ENCODE results near the gene ATP2A3. TPM values are rescaled to one million over a fixed set of nuclear protein-coding genes. Genes with fewer than 3 reads are reported as not detected.

Gene ATP2A3
- total and polyA plus RNA-seq, 2 donors (not counting 3 experiments of a cell fraction or from before 2014, with no cell fraction given) = 0.37 to 0.55 TPM

- H3K27me3 ChIP-seq (ENCODE audit: control insufficient read depth in 2 of 2, insufficient read depth in 2 of 2, low read length in 2 of 2) = no peaks in the 10 kb centered on the region
- CTCF ChIA-PET = interaction anchor here (1.2 kb wide), 1 partner anchor 27 kb away, joined by 3 read pairs; no protein-coding TSS in a partner anchor
- H3K27ac ChIP-seq (ENCODE audit: insufficient read depth, low read depth, low read length) = no peak overlapping the region
- H3K4me1 ChIP-seq (ENCODE audit: control insufficient read depth, extremely low read depth, insufficient read depth, low read length) = no peaks in the 10 kb centered on the region
- H3K9me3 ChIP-seq (replicated peaks; ENCODE audit: control insufficient read depth, insufficient read depth, low read length) = no peaks in the 10 kb centered on the region
- BruUV-seq (replicated peaks) = no TSS peak
- dilution Hi-C loops (cut with MboI; ENCODE audit: extremely low pct_ligation_motif_present, low sequenced_read_pairs) (no loop called here), intact Hi-C loops (cut with micrococcal nuclease) (loop anchor here (1.0 kb wide), 1 partner anchor 10 kb away; no protein-coding TSS in a partner anchor)
- POLR2A ChIA-PET = interaction anchor here (0.6 kb wide), 1 partner anchor 26 kb away, joined by 7 read pairs; no protein-coding TSS in a partner anchor
- H3K4me2 ChIP-seq (ENCODE audit: insufficient read depth, low read length) = no peak overlapping the region
- no peak overlapping the region for H2AFZ ChIP-seq (ENCODE audit: low read depth, low read length)
- no peaks in the 10 kb centered on the region for H3K79me2 ChIP-seq (ENCODE audit: control insufficient read depth, insufficient read depth, low read length)
- no peaks in the 10 kb centered on the region for H4K20me1 ChIP-seq (replicated peaks; ENCODE audit: control insufficient read depth, extremely low read depth, insufficient read depth, low read length)
- H3K4me3 ChIP-seq (replicated peaks in 1 of 3; ENCODE audit: insufficient read depth in 1 of 3, low read depth in 1 of 3, low read length in 3 of 3) = no peak overlapping the region
- FAIRE-seq (no peak), DNase-seq (ENCODE audit: low read depth, low spot score) (no peak)
- H3K36me3 ChIP-seq (ENCODE audit: control insufficient read depth in 2 of 2, extremely low read depth in 1 of 2, insufficient read depth in 2 of 2, low read length in 2 of 2) = no peaks in the 10 kb centered on the region
- no peaks in the 10 kb centered on the region for H3K9me1 ChIP-seq (replicated peaks; ENCODE audit: control insufficient read depth, extremely low read depth, insufficient read depth, low read length)
- H3K9ac ChIP-seq (replicated peaks; ENCODE audit: extremely low read depth, insufficient read depth, low read length) = no peak overlapping the region
- no peak for TF ChIP-seq CTCF (IDR thresholded peaks at IDR 0.05; ENCODE audit: extremely low read depth in 1 of 2, insufficient read depth in 1 of 2, low read depth in 1 of 2, low read length in 2 of 2)
- TF ChIP-seq JUN (IDR thresholded peaks at IDR 0.05; ENCODE audit: borderline replicate concordance, insufficient read depth, insufficient read length, low read depth) = no peak
- no peak for TF ChIP-seq GATA2 (IDR thresholded peaks at IDR 0.05; ENCODE audit: insufficient read depth, insufficient read length, low read depth, low read length)
- no peak for TF ChIP-seq FOS (IDR thresholded peaks at IDR 0.05; ENCODE audit: borderline replicate concordance, insufficient read depth, low read length)
- no peak for TF ChIP-seq POLR2A (IDR thresholded peaks at IDR 0.05; ENCODE audit: low read depth, low read length)
- TF ChIP-seq EZH2 (IDR thresholded peaks at IDR 0.05; ENCODE audit: borderline replicate concordance, low read depth, low read length, severe bottlenecking) = no peak
- no peak for TF ChIP-seq MAX (IDR thresholded peaks at IDR 0.05; ENCODE audit: insufficient read depth, insufficient read length)
- TF ChIP-seq MYC (IDR thresholded peaks at IDR 0.05; ENCODE audit: low read depth, low read length) = no peak
- no peak for TF ChIP-seq POLR2AphosphoS5 (IDR thresholded peaks at IDR 0.05; ENCODE audit: insufficient read depth, low read depth, low read length)
Observed at GRCh38 chr17:3953542-3953941, 10.7 kb downstream of the ATP2A3 start.
